ENCODE measurements around the gene PIKFYVE. TPM values are rescaled to one million over a fixed set of nuclear protein-coding genes. Genes with fewer than 3 reads are reported as not detected.

PIKFYVE gene
- total and polyA plus RNA-seq, 2 experiments from 2014 or later = 4.8 to 19.7 TPM

DNA sequence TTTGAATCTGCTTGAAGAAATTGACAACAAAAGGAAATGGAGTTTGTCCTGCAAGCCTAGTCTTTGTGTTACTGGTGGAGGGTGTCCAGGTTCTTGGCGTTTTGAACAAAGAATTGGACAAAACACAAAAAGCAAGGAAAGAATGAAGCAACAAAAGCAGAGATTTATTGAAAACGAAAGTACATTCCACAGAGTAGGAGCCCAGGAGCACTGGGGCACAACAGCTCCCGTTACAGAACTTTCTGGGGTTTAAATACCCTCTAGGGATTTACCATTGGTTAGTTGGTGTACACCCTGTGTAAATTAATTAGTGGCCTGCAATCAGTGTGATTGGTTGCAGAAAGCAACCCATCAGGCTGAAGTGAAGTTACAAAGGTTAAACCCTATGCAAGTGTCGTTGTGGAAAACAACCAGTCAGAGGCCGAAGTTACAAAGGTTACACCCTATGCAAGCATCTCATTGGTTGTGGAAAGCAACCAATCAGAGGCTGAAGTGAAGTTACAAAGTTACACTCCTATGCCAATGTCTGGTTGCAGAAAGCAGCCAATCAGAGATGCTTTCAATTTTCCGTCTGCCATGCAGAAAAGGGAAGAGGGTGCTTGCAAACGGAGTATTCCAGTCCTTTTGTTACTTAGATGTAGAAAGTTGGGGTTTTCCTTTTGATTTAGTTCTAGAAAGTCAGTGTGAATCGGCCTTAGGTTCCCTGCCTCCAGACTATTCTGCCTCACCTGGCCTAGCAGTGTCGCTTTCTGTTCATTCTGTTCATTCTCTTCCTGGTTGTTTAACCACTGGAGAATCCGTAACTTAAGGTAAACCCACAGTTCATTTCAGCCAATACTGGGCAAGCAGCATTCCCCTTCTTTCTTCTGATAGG is 92.9 kb downstream of the PIKFYVE start:
- Histone ChIP-seq H3K4me2 (ENCODE audit: unreplicated experiment) (no peak overlapping the region), H3K4me3 (no peak overlapping the region), H3K79me2 (ENCODE audit: insufficient read depth) (no peaks in the 10 kb centered on the region), H3K9me2 (ENCODE audit: insufficient read depth) (no peaks in the 10 kb centered on the region), H3F3A (ENCODE audit: insufficient read depth) (peaks cover 24% of the 10 kb centered on the region), H3K9ac (no peak overlapping the region), H3K9me3 (ENCODE audit: low read depth) (no peaks in the 10 kb centered on the region), H2AFZ (no peak overlapping the region), H4K20me1 (ENCODE audit: insufficient read depth) (no peaks in the 10 kb centered on the region), H3K4me1 (ENCODE audit: insufficient read depth) (peaks cover 13% of the 10 kb centered on the region), H3K27ac (no peak overlapping the region), H3K36me3 (ENCODE audit: low read depth) (peaks cover 22% of the 10 kb centered on the region), H3K27me3 (replicated peaks; ENCODE audit: insufficient read depth) (0 out of 2 replicates have a peak, but pooled peaks cover 5% of the 10 kb centered on the region)
- TF ChIP-seq EZH2phosphoT487 (IDR thresholded peaks at IDR 0.05; ENCODE audit: insufficient read depth, low read depth) (no peak), EZH2 (IDR thresholded peaks at IDR 0.05; ENCODE audit: insufficient read depth, poor library complexity, severe bottlenecking) (no peak)
- in situ Hi-C loops (cut with MboI) = no loop called here
- WGBS, 2 experiments (ENCODE audit: low coverage in 1 of 2, low lambda C conversion rate in 2 of 2, missing lambda C conversion rate in 2 of 2) = 97 to 98% methylated on average over 10 of the region's 10 CpGs
- no peak for DNase-seq

DNA sequence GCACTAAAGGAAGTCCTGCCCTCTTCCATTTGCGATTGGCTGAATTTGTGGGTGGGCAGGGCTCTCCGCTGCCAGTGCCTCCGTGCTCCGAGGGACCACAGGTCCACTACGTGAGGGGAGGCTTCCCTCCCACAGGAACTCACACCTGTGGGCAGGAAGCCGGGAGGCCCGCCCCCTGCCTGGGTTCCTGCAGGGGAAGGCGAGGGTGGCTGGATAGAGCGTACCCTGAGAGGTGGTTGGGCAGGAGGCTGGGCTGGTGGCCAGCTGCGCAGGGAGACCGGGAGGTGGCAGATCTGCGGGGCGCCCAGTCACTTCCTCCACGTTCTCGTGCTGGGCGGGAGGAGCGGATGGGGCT is 93.6 kb downstream of the PIKFYVE start:
- Histone ChIP-seq H3K9me3 (ENCODE audit: low read depth) (no peaks in the 10 kb centered on the region), H2AFZ (no peak overlapping the region), H3K4me1 (ENCODE audit: insufficient read depth) (peaks cover 15% of the 10 kb centered on the region), H3K79me2 (ENCODE audit: insufficient read depth) (no peaks in the 10 kb centered on the region), H3F3A (ENCODE audit: insufficient read depth) (peaks cover 29% of the 10 kb centered on the region), H3K36me3 (ENCODE audit: low read depth) (peaks cover 16% of the 10 kb centered on the region), H3K9me2 (ENCODE audit: insufficient read depth) (no peaks in the 10 kb centered on the region), H4K20me1 (ENCODE audit: insufficient read depth) (no peaks in the 10 kb centered on the region), H3K27ac (no peak overlapping the region), H3K27me3 (replicated peaks; ENCODE audit: insufficient read depth) (0 out of 2 replicates have a peak, but pooled peaks cover 5% of the 10 kb centered on the region), H3K4me3 (no peak overlapping the region), H3K4me2 (ENCODE audit: unreplicated experiment) (no peak overlapping the region), H3K9ac (no peak overlapping the region)
- 95 to 96% methylated on average over 17 of the region's 17 CpGs for WGBS, 2 experiments (ENCODE audit: low coverage in 1 of 2, low lambda C conversion rate in 2 of 2, missing lambda C conversion rate in 2 of 2)
- TF ChIP-seq EZH2phosphoT487 (IDR thresholded peaks at IDR 0.05; ENCODE audit: insufficient read depth, low read depth) (no peak), EZH2 (IDR thresholded peaks at IDR 0.05; ENCODE audit: insufficient read depth, poor library complexity, severe bottlenecking) (no peak)
- in situ Hi-C loops (cut with MboI) = no loop called here
- no peak for DNase-seq

DNA sequence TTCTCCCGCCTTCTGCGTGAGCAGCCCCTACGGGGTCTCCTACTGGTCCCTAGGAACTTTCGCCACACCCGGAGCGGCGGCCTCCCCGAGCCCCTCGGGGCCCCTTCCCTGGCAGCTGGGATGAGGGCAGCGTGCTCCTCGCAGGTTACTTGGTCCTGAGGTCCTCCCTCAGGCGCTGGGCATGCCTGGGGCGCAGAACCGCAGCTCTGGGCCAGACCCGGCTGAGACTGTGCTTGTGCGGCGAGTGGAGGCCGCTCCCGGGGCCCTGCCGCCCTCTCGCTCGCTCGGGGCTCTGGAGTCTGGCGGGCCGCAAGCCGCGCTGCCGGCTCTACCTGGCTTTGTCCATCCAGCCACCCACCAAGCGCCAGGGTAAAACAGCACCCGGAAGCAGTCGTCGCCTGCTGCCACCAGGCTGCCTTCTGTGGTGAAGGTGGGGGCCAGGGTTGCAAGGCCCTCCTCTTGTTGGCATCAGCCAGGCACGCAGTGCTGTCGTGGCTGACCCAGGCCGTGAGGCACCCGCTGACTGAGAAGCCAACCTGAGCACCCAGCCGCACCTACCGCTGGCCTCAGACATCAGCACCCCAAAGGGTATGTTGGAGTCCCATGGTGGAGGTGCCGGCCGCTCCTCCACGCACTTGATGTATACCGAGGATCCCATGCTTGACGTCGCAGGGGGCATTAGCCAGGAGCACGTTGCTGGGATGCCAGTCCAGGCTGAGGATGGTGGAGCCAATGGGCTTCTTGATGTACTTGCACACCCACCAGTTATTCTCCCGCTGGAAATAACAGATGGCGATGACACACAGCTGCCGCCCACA is 94.4 kb downstream of the PIKFYVE start:
- Histone ChIP-seq H3K36me3 (ENCODE audit: low read depth) (peaks cover 7% of the 10 kb centered on the region), H3K9me3 (ENCODE audit: low read depth) (no peaks in the 10 kb centered on the region), H3K9me2 (ENCODE audit: insufficient read depth) (no peaks in the 10 kb centered on the region), H3F3A (ENCODE audit: insufficient read depth) (peaks cover 29% of the 10 kb centered on the region), H3K9ac (no peak overlapping the region), H3K4me2 (ENCODE audit: unreplicated experiment) (no peak overlapping the region), H3K27ac (no peak overlapping the region), H3K27me3 (replicated peaks; ENCODE audit: insufficient read depth) (peaks cover 14% of the 10 kb centered on the region; the same call in 1 of the 2 replicates), H2AFZ (no peak overlapping the region), H3K4me3 (no peak overlapping the region), H3K79me2 (ENCODE audit: insufficient read depth) (no peaks in the 10 kb centered on the region), H3K4me1 (ENCODE audit: insufficient read depth) (peaks cover 15% of the 10 kb centered on the region), H4K20me1 (ENCODE audit: insufficient read depth) (no peaks in the 10 kb centered on the region)
- in situ Hi-C loops (cut with MboI) = no loop called here
- TF ChIP-seq EZH2 (IDR thresholded peaks at IDR 0.05; ENCODE audit: insufficient read depth, poor library complexity, severe bottlenecking) (no peak), EZH2phosphoT487 (IDR thresholded peaks at IDR 0.05; ENCODE audit: insufficient read depth, low read depth) (no peak)
- WGBS, 2 experiments (ENCODE audit: low coverage in 1 of 2, low lambda C conversion rate in 2 of 2, missing lambda C conversion rate in 2 of 2) = 96 to 97% methylated on average over 36 to 47 of the region's 48 CpGs
- DNase-seq = no peak

DNA sequence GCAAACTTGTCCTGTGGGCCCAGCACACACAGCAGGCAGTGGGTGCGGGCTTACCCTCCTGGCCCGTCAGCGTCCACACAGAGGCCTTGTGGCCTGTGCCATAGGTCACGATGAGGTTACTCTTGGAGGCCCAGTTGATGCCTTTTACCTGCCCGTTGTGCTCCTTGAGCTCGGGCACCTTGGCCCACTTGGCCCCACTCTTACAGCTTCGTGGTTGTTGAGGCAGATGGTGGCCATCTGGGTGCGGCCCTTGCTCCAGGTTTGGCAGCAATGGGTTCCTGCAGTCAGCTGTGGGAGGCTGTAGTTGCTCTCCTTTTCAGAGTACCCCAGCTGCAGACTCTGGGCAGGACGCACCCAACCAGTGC is 95.0 kb downstream of the PIKFYVE start:
- no peaks in the 10 kb centered on the region for H3K79me2 ChIP-seq (ENCODE audit: insufficient read depth)
- H3K9ac ChIP-seq = no peak overlapping the region
- peaks cover 16% of the 10 kb centered on the region; the same call in 1 of the 2 replicates for H3K27me3 ChIP-seq (replicated peaks; ENCODE audit: insufficient read depth)
- DNase-seq = no peak
- WGBS, 2 experiments (ENCODE audit: low coverage in 1 of 2, low lambda C conversion rate in 2 of 2, missing lambda C conversion rate in 2 of 2) = 86 to 88% methylated on average over 9 of the region's 9 CpGs
- peaks cover 29% of the 10 kb centered on the region for H3F3A ChIP-seq (ENCODE audit: insufficient read depth)
- H3K4me1 ChIP-seq (ENCODE audit: insufficient read depth) = peaks cover 15% of the 10 kb centered on the region
- H2AFZ ChIP-seq = no peak overlapping the region
- no peak for TF ChIP-seq EZH2phosphoT487 (IDR thresholded peaks at IDR 0.05; ENCODE audit: insufficient read depth, low read depth)
- TF ChIP-seq EZH2 (IDR thresholded peaks at IDR 0.05; ENCODE audit: insufficient read depth, poor library complexity, severe bottlenecking) = no peak
- no peaks in the 10 kb centered on the region for H3K9me3 ChIP-seq (ENCODE audit: low read depth)
- 0 out of 2 replicates have a peak, but pooled peaks cover 1% of the 10 kb centered on the region for H3K36me3 ChIP-seq (ENCODE audit: low read depth)
- no peak overlapping the region for H3K4me2 ChIP-seq (ENCODE audit: unreplicated experiment)
- in situ Hi-C loops (cut with MboI) = no loop called here
- no peaks in the 10 kb centered on the region for H4K20me1 ChIP-seq (ENCODE audit: insufficient read depth)
- H3K9me2 ChIP-seq (ENCODE audit: insufficient read depth) = no peaks in the 10 kb centered on the region
- no peak overlapping the region for H3K27ac ChIP-seq
- H3K4me3 ChIP-seq = no peak overlapping the region

Measured in GM23248 (cell line).